ENCODE data around the gene PAPPA. TPM values are rescaled to one million over a fixed set of nuclear protein-coding genes. Genes with fewer than 3 reads are reported as not detected.

PAPPA gene
- total RNA-seq, 1 donor from 2014 or later = 172 TPM

DNA sequence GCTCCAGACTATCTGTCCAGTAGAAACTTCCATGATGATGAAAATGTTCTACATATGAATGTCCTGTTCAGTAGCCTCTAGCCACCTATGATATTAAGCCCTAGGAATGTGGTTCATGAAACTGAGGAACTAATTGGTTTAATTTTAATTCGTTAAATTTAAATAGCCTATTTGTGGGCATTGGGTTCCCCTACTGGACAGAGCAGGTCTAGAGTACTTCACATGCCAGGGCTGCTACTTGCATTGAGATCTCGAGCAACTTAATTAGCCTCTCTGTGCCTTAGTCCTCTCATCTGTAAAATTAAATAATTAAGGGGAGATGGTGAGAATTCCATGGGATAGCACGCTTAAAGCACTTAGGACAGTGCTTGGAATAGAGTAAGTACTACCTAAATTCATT lies 160.0 kb downstream of the PAPPA start:
- no peaks in the 10 kb centered on the region for H4K20me1 ChIP-seq (ENCODE audit: insufficient read depth, low read length)
- Mint-ChIP-seq H3K27ac (ENCODE audit: unreplicated experiment) (peak overlapping the region; percentile 59), H3K36me3 (ENCODE audit: low read depth, unreplicated experiment) (peaks cover 62% of the 10 kb centered on the region), H3K4me1 (ENCODE audit: low read depth, unreplicated experiment) (peaks cover 4% of the 10 kb centered on the region), H3K27me3 (ENCODE audit: low read depth, unreplicated experiment) (no peaks in the 10 kb centered on the region), H3K9me3 (ENCODE audit: unreplicated experiment) (peaks cover 3% of the 10 kb centered on the region), H3K4me3 (ENCODE audit: unreplicated experiment) (peak overlapping the region; percentile 37)
- TF ChIP-seq EZH2 (IDR thresholded peaks at IDR 0.05; ENCODE audit: insufficient read depth, low read length) = no peak
- TF ChIP-seq, protein P1, sequence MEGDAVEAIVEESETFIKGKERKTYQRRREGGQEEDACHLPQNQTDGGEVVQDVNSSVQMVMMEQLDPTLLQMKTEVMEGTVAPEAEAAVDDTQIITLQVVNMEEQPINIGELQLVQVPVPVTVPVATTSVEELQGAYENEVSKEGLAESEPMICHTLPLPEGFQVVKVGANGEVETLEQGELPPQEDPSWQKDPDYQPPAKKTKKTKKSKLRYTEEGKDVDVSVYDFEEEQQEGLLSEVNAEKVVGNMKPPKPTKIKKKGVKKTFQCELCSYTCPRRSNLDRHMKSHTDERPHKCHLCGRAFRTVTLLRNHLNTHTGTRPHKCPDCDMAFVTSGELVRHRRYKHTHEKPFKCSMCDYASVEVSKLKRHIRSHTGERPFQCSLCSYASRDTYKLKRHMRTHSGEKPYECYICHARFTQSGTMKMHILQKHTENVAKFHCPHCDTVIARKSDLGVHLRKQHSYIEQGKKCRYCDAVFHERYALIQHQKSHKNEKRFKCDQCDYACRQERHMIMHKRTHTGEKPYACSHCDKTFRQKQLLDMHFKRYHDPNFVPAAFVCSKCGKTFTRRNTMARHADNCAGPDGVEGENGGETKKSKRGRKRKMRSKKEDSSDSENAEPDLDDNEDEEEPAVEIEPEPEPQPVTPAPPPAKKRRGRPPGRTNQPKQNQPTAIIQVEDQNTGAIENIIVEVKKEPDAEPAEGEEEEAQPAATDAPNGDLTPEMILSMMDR (IDR thresholded peaks at IDR 0.05; ENCODE audit: insufficient read depth, low read depth, low read length) = peak; percentile 10
- no peaks in the 10 kb centered on the region for H3K27me3 ChIP-seq (ENCODE audit: insufficient read depth, low read length)
- DNase-seq (ENCODE audit: low read depth) (no peak), FAIRE-seq (no peak)
- no peaks in the 10 kb centered on the region for H3K9me3 ChIP-seq (ENCODE audit: insufficient read depth, low read depth, low read length)
- no peak overlapping the region for H3K4me2 ChIP-seq (ENCODE audit: low read length)
- H3K9ac ChIP-seq (ENCODE audit: low read length) = no peak overlapping the region
- no peak overlapping the region for H3K4me3 ChIP-seq (ENCODE audit: insufficient read depth, low read depth, low read length)
- no peak overlapping the region for H3K27ac ChIP-seq (ENCODE audit: low read depth, low read length)
- no peak overlapping the region for H2AFZ ChIP-seq (ENCODE audit: low read depth, low read length)
- H3K79me2 ChIP-seq (ENCODE audit: insufficient read depth, low read length) = no peaks in the 10 kb centered on the region
- H3K36me3 ChIP-seq (ENCODE audit: insufficient read depth, low read length) = peaks cover 4% of the 10 kb centered on the region
- H3K4me1 ChIP-seq (ENCODE audit: insufficient read depth, low read length) = no peaks in the 10 kb centered on the region

DNA sequence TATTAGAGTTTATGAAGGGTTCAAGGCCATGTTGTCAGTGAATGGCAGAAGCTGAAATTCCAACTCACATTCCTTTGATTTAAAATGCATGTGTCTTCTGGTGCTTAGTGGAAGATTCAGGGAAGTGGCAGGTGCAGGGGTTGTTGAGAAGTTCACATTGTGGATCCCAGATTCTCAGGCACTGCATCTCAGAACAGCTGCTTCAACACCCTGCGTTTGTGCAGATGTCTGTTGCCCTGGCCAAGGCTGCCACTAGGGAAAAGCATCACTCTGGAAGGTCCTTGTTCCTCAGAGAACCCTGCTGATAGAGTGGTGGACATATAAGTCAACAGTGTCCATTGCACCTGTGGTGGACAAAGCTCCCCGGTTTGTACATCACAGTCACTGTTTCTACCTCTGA lies 162.7 kb downstream of the PAPPA start:
- Histone ChIP-seq H4K20me1 (ENCODE audit: insufficient read depth, low read length) (no peaks in the 10 kb centered on the region), H3K36me3 (ENCODE audit: insufficient read depth, low read length) (peaks cover 4% of the 10 kb centered on the region), H3K4me2 (ENCODE audit: low read length) (no peak overlapping the region), H3K4me1 (ENCODE audit: insufficient read depth, low read length) (no peaks in the 10 kb centered on the region), H3K4me3 (ENCODE audit: insufficient read depth, low read depth, low read length) (no peak overlapping the region), H3K27me3 (ENCODE audit: insufficient read depth, low read length) (no peaks in the 10 kb centered on the region), H3K79me2 (ENCODE audit: insufficient read depth, low read length) (no peaks in the 10 kb centered on the region), H3K27ac (ENCODE audit: low read depth, low read length) (no peak overlapping the region), H2AFZ (ENCODE audit: low read depth, low read length) (no peak overlapping the region), H3K9me3 (ENCODE audit: insufficient read depth, low read depth, low read length) (no peaks in the 10 kb centered on the region), H3K9ac (ENCODE audit: low read length) (no peak overlapping the region)
- no peak for DNase-seq (ENCODE audit: low read depth)
- Mint-ChIP-seq H3K4me3 (ENCODE audit: unreplicated experiment) (no peak overlapping the region), H3K27me3 (ENCODE audit: low read depth, unreplicated experiment) (no peaks in the 10 kb centered on the region), H3K9me3 (ENCODE audit: unreplicated experiment) (no peaks in the 10 kb centered on the region), H3K36me3 (ENCODE audit: low read depth, unreplicated experiment) (peaks cover 58% of the 10 kb centered on the region), H3K27ac (ENCODE audit: unreplicated experiment) (no peak overlapping the region), H3K4me1 (ENCODE audit: low read depth, unreplicated experiment) (peaks cover 10% of the 10 kb centered on the region)
- no peak for FAIRE-seq
- TF ChIP-seq EZH2 (IDR thresholded peaks at IDR 0.05; ENCODE audit: insufficient read depth, low read length) = no peak
- TF ChIP-seq, protein P1 (IDR thresholded peaks at IDR 0.05; ENCODE audit: insufficient read depth, low read depth, low read length) = no peak

DNA sequence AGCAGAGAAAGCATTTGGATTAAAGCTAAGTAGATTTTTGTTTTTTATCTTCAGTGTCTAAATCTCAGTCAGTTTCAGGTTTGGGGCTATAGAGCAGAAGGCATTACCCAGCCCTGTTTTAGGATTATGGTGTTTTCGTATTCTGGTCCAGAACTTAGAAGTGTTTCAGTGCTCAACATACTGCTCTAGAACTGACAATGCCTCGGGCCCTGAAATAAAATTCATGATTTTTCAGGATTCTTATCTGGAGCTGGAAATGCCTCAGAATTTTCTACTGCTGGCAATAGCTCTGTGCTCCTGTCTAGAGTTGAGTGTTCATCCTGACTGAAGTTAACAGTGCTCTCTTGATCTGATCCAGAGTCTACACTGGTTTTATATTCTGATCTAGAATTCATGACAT lies 163.9 kb downstream of the PAPPA start:
- H3K9me3 ChIP-seq (ENCODE audit: insufficient read depth, low read depth, low read length) = no peaks in the 10 kb centered on the region
- H3K27me3 Mint-ChIP-seq (ENCODE audit: low read depth, unreplicated experiment) = no peaks in the 10 kb centered on the region
- TF ChIP-seq, protein P1 (IDR thresholded peaks at IDR 0.05; ENCODE audit: insufficient read depth, low read depth, low read length) = no peak
- TF ChIP-seq EZH2 (IDR thresholded peaks at IDR 0.05; ENCODE audit: insufficient read depth, low read length) = no peak
- no peak overlapping the region for H3K4me3 Mint-ChIP-seq (ENCODE audit: unreplicated experiment)
- H3K36me3 Mint-ChIP-seq (ENCODE audit: low read depth, unreplicated experiment) = peaks cover 55% of the 10 kb centered on the region
- H3K27ac Mint-ChIP-seq (ENCODE audit: unreplicated experiment) = no peak overlapping the region
- H3K79me2 ChIP-seq (ENCODE audit: insufficient read depth, low read length) = no peaks in the 10 kb centered on the region
- H3K27me3 ChIP-seq (ENCODE audit: insufficient read depth, low read length) = no peaks in the 10 kb centered on the region
- no peaks in the 10 kb centered on the region for H3K9me3 Mint-ChIP-seq (ENCODE audit: unreplicated experiment)
- peaks cover 4% of the 10 kb centered on the region for H3K36me3 ChIP-seq (ENCODE audit: insufficient read depth, low read length)
- H3K4me3 ChIP-seq (ENCODE audit: insufficient read depth, low read depth, low read length) = no peak overlapping the region
- peaks cover under 1% of the 10 kb centered on the region for H4K20me1 ChIP-seq (ENCODE audit: insufficient read depth, low read length)
- no peak overlapping the region for H3K4me2 ChIP-seq (ENCODE audit: low read length)
- H3K4me1 Mint-ChIP-seq (ENCODE audit: low read depth, unreplicated experiment) = peaks cover 10% of the 10 kb centered on the region
- H3K27ac ChIP-seq (ENCODE audit: low read depth, low read length) = no peak overlapping the region
- H3K4me1 ChIP-seq (ENCODE audit: insufficient read depth, low read length) = no peaks in the 10 kb centered on the region
- no peak overlapping the region for H3K9ac ChIP-seq (ENCODE audit: low read length)
- FAIRE-seq (no peak), DNase-seq (ENCODE audit: low read depth) (no peak)
- no peak overlapping the region for H2AFZ ChIP-seq (ENCODE audit: low read depth, low read length)
